ENCODE data around the gene USP7.

- no peak for TF ChIP-seq POLR2A (IDR thresholded peaks at IDR 0.05)
- no peak for TF ChIP-seq CTCF (IDR thresholded peaks at IDR 0.05)
Observed at GRCh38 chr16:8966817-8967131, 3.1 kb upstream of the USP7 start.

All from Peyer's patch (tissue), 4 donors.